Lower leg skin (tissue), 3 donors: Measurements from ENCODE around the gene DNAH1.

Source experiments
- POLR2A ChIP-seq, 2 donors: fragments of 450-650 bp; IDR thresholded peaks; one replicate each; pipeline ENCODE4 v1.6.1; 2016 to 2017; ENCODE audit warnings: antibody characterized with exemption in 2 of 2, mild to moderate bottlenecking in 1 of 2, moderate library complexity in 1 of 2
- TF ChIP-seq, protein P1 (sequence below), 3 donors: fragments of 450-650 bp; IDR thresholded peaks; one replicate each; pipeline ENCODE4 v1.5.1; 2016; ENCODE audit warnings: antibody characterized with exemption in 3 of 3, mild to moderate bottlenecking in 3 of 3, moderate library complexity in 2 of 3

GRCh38 chr3:52289747-52290595 is 26.1 kb upstream of the DNAH1 start:
- TF ChIP-seq, protein P1, sequence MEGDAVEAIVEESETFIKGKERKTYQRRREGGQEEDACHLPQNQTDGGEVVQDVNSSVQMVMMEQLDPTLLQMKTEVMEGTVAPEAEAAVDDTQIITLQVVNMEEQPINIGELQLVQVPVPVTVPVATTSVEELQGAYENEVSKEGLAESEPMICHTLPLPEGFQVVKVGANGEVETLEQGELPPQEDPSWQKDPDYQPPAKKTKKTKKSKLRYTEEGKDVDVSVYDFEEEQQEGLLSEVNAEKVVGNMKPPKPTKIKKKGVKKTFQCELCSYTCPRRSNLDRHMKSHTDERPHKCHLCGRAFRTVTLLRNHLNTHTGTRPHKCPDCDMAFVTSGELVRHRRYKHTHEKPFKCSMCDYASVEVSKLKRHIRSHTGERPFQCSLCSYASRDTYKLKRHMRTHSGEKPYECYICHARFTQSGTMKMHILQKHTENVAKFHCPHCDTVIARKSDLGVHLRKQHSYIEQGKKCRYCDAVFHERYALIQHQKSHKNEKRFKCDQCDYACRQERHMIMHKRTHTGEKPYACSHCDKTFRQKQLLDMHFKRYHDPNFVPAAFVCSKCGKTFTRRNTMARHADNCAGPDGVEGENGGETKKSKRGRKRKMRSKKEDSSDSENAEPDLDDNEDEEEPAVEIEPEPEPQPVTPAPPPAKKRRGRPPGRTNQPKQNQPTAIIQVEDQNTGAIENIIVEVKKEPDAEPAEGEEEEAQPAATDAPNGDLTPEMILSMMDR (IDR thresholded peaks at IDR 0.05) = no peak
- no peak for TF ChIP-seq POLR2A (IDR thresholded peaks at IDR 0.05)
